Cortex of kidney (tissue), 1 donor: Measurements from ENCODE around the gene EGR1.
"Not testable (repeated sequence)": the region's sequence is repeated elsewhere in the genome, so short reads cannot be mapped to it uniquely, and the experiment has no call there.

Experiments used
- DNase-seq: peaks from one replicate; lab custom pipeline; 2025; lab: John Stamatoyannopoulos, UW

EGR1 gene

DNA sequence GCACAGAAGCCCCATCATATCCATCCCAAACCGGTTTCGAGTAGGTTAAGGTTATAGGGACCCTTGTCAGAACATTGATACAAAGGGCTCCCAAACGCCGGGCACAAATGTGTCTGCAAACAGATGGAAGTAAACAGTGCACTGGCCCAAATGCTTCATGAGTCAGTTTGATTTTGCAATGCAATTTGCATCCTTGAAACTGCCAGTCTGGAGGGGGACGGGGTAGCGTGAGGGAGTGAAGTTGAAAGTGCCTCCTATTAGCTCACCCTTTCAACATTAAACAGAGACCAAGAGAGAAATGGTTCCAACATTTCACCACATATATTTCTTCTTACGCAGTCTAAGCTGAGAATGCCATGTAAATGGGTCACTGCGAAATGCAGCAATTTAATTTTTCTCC is 42.2 kb downstream of the EGR1 start:
- not testable (repeated sequence) for DNase-seq

DNA sequence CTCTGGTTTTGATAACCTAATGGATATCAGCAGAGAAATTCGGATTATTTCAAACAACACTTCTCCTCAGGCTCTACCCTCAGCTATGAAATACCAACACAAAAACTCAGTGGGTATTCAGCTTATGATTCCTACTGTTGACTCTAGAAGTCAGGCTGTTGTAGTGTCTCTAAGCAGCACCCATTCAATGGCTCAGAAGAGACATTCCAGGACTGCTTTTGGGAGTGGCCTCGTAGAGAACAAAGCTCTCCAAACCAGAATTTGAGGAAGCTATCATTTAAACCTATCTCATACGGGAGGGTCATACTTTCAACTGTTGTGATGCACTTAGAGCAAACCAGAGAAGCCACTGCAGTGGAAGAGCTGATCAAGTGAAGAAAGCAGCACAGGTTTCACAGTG is 43.7 kb downstream of the EGR1 start:
- DNase-seq: no peak

DNA sequence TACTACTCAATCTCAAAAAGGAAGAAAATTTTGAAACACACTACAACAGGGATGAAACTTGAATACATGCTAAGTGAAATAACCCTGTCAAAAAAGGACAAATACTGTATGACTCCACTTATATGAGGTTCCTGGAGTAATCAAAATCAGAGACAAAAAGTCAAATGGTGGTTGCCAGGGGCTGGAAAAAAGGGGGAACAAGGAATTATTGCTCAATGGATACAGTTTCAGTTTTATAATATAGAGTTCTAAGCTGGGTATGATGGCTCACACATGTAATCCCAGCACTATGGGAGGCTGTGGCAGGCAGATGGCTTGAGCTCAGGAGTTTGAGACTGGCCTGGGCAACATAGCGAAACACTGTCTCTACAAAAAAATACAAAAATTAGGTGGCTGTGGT is 48.7 kb downstream of the EGR1 start:
- no peak for DNase-seq

DNA sequence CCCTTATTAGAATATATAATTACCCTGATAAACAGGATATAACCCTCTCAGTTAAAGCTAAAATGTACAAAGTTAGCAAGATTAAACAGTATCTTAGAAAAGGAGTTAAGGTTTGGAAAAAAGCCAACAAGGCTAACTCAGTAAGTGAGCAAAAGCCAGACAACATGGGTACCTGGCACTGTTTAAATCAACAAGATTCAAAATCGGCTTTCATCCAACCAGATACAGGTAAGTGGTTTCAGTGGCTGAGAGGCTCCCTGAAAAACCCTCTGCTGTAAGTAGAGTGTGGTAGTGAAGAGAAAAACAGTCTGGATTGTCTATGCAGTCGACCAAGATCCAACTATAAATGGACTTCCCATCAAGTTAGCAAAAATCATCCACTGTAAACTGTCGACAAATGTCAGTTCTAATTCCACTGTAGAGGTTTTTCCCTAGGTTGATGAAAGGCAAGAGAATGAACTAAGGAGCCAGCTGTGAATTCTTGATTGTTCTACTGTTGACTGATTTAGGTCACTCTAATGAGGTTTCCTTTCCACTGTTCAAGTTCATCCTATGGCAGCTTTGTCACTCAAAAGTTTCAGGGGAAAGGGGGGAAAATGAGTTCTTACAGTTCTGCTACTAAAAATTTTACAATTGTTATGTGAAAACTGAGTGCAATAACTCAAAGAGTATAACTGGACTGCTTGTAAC is 50.4 kb downstream of the EGR1 start:
- no peak for DNase-seq

DNA sequence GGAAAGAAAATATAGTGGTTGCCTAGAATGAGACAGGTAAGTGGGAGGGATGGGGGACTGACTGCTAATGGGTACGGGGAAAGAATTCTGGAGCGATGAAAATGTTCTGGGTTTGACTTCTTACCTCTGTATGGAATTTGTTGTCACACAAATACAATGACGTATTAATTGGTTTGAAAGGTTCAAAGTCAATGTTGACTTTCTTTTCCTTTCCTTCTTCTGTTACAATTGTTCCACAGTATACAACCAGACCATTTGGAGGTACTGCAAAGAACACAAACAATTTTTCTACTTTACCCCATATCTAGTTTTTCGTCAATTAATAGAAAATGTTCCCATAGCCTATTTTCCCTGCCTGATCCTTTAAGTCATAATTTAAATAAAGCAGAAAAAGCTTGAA is 52.2 kb downstream of the EGR1 start:
- DNase-seq: no peak
